ENCODE data around the gene ZNF334.

The ZNF334 gene

DNA sequence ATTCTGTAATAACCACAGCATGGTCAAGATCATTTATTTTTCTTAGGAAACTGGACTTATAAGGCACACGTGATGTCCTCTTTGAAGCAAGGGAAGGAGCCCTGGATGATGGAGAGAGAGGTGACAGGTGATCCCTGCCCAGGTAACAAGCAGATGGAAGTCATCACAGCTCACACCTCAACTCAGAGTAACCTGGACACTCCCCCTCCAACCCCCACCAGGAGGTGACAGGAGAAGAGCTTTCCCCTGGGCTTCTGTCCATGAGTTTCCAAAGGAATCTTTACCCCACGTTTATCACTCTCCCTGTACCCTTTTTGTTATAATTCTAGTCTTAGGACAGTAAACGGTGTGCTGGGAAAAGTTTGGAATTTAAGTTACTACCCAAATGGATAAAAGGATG is 28.4 kb downstream of the ZNF334 start:
- no peak for DNase-seq

DNA sequence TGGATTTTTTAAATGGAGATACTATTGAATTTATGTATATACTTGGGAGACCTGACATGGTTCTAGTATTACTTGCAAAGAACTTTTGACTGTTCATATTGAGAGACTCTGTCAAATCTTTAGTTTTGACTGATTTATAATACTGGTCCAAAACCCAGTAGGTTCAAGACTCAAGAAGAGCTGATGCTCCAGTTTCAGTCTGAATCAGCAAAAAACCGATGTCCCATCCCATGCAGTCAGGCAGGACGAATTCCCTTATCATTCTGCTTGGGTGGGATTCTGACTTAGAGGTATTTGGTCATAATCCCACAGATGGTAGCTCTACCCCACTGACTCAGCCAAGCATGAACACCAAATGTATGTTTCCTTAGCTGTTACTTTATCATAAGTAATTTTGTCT is 29.5 kb downstream of the ZNF334 start:
- DNase-seq, result no peak

DNA sequence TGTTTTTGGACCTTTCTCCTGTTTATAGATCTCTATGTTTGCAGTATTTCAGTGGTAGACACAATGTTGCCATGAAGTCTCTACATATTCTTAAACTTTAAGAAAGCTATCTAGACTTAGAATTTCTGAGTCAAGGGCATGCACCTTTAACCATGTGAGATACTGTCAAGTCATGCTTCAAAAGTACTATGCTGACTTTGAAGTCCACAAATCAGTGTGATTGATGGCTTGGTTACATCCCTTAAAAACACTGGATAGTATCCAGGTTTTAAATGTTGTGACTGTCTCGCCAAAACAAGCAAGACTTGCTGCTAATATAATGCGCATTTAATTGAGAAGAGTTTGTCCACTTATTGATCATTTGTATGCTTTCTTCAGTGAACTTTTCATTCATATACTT is 30.5 kb downstream of the ZNF334 start:
- DNase-seq, result no peak

DNA sequence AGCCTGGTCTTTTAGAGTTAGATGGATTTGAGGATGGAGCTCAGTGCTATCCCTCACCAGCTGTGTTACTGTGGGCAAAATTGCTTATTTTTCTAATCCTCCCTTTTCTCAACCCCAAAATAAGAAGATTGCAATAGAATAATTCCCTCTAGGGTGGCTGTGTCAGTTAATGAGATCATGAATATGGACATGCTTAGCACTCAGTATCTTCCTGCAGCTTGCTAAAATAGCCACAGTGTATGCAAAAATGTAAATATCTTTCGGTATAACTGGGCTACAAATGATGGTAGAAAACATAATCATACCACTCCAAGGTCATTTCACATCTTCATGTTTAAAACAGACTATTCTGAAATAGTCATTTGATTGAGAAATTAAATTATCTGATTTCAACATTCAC is 35.7 kb downstream of the ZNF334 start:
- DNase-seq, result no peak

DNA sequence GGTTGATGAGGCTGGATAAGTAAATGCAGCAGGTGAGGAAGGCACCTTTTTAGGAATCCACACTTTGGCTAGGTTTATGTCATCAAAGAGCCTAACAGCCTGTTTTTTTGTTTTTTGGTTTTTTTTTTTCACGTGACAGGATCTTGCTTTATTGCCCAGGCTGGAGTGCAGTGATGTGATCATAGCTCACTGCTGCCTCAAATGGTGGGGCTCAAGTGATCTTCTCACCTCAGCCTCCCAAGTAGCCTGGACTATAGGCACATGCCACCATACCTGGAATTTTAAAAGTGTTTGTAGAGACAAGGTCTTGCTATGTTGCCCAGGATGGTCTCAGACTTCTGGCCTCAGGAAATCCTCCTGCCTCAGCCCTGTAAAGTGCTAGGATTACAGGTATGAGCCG is 36.1 kb downstream of the ZNF334 start:
- no peak for DNase-seq

DNA sequence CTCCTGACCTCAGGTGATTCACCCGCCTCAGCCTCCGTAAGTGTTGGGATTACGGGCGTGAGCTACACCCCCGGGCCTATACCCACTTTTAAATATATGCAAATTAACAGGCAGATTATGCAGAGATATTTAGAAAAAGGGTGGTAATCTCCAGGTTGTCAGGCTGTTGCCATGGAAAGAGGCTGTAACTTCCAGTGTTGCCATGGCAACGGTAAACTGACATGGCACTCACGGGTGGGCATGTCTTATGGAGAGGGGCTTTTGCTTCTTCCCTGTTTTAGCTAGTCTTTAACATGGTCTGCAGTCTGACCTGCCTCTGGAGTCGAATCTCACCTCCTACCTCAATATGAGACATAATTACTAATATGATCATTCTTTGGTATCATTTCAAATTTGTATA is 44.9 kb downstream of the ZNF334 start:
- DNase-seq, result no peak

DNA sequence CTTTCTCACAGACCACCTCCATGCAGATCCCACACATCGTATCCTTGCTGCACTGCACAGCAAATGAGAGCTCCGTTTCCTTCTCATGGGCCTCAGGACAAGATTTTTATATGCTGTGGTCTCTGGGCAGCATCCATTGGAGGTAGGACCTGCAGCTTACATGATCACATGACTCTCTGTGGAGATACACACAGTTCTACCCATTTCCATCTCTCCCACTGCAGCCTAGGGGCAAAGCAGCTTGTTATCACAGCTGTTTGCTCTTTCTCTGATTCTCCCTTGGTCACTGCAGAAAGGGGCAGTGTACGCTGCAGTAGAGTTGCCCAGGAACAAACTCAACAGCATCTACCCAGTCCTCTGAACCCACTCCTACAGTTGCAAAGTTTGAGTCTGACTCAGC is 48.9 kb downstream of the ZNF334 start:
- DNase-seq, result no peak

DNA sequence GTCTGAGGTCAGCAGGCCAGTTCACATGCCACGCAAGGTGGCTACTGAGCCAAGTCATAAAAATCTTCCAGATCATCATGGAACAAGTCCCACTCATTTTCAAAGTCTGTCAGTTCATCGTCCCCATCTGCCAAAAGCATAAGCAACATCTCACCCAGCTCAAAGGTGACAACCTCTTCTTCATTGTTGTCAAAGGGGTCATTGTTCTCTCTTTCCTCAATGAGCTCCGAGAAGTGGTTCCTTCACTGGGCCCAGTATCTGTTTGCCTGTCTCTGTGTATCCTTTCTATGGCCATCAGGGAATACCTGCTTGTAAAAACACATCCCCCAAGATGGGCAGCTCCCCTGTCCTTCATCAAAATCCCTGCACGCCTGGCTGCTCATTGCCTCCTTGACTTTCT is 49.5 kb downstream of the ZNF334 start:
- no peak for DNase-seq

DNA sequence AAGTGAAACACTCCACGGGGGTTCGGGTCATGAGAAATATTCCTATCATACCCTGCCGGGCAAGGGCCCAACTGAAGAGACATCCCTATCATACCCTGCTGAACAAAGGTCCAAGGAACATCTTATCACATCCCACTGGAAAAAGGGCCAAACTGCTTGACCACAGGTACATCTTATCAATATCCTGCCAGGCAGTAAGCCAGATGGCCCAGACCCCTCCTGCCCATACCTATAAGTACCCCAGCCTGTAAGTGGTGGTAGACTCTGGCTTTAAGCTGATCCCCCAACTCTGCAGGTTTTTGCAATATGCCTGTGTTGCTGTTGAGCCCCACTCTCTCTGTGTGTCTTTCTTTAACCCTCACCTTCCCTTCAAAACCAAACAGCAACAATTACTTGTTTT is 51.6 kb downstream of the ZNF334 start:
- DNase-seq, result no peak

DNA sequence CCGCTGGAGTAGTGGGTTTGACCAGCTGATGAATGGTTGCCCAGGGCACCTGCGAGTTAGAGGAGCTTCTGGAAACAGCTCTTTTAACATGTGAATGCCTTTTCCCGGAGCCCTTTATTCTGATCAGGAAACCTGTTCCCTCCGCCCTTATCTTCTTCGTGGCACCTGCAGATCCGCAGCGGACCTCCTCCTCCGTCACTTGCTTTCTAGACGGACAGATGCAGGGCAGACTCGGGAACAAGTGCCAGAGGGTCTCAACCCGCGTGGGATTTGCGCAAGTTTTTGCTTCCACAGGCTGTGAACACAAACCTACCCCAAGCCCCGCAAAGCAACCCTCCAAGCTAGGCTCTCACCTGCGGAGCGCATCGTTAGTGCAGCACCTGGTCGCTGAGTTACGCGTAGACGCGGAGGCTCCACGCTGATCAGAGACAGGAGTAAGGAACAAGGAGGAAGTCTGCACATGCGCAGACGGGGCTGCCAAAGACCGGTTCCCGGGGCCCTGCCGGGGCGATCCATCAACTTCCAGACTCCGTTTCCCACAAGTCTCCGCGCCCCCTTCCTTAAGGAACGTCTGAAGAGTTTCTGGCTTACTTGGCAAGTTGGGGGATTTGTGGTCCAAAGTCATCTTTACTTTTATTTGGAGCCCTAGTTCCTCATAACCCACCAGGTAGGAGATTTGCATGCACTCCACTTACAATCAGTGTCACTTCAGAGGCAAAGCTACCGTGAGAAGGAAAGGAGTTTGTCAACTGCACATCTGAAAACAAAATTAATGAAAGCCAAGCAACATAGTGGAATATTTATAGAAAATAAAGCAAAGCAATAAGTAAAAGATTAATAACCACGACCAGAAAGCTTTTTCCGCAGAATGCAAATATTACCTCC is 54.3 kb downstream of the ZNF334 start:
- DNase-seq, result no peak

DNA sequence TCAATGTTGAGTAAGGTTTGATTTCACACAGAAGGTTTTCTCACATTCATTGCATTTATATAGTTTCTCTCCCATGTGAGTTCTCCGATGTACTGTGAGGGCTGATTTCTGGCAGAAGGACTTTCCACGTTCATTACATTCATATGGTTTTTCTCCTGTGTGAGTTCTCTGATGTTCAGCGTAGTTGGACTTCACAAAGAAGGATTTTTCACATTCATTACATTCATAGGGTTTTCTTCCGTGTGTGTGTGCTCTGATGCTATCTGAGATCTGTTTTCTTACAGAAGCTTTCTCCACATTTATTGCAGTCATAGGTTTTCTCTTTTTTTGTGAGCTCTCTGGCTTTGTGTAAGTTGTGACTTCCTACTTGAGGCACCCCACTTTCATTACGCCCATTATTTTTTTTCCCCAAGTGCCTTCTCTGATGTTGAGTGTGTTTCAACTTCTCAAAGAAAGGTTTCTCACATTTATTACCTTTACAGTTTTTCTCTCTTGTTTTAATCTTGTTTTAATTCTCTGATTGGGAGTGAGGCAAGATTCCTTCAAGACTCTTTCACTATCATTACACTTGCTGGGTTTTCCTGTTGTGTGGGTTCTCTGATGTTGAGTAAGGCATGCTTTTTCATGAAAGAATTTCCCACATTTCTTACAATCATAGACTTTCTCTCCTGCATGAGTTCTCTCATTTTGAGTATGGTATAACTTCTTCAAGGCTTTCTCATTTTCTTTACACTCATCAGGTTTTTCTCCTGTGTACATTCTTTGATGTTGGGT is 56.9 kb downstream of the ZNF334 start:
- DNase-seq, result no peak

DNA sequence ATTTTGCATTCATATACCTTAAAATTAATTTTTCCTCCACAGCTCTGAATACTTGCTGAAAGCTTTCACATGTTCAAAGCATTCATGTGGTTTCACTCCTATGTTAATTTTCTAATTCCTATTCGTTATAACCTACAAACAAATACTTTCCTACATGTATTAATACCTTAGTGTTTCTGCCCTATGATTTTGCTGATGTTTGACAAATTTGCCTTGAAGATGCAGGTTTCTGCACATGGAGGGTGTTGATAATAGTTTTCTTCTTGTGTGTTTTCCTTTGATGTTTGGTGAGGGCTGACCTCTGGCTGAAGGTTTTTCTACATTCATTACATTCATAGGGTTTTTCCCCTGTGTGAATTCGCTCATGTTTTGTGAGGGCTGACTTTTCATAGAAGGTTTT is 57.6 kb downstream of the ZNF334 start:
- DNase-seq, result no peak
